GM12878 (cell line): ENCODE results near the gene PLPP6. TPM values are rescaled to one million over a fixed set of nuclear protein-coding genes. Genes with fewer than 3 reads are reported as not detected.

Experiments used
- ATAC-seq: fragments of 200-7000 bp; cut with Tn5 transposase; 3 replicates; pipeline ENCODE4 v1.9.1; 2020; ENCODE audit warnings: mild to moderate bottlenecking, moderate library complexity
- BruUV-seq: library from RNA; stranded (reverse); fragments of 400-500 nt; replicated peaks from 2 replicates; lab custom pipeline; 2021; lab: Mats Ljungman, UMichigan
- CTCF ChIA-PET: fragments of 300-600 bp; sonication (Branson Sonifier 250); formaldehyde crosslinking; extraction: SDS; loops from one replicate; lab custom pipeline; 2021; ENCODE audit warnings: inconsistent platforms; lab: Yijun Ruan, JAX
- POLR2A ChIA-PET: fragments of 350-600 bp; formaldehyde crosslinking; extraction: SDS; loops from one replicate; lab custom pipeline; 2021; ENCODE audit warnings: inconsistent platforms; lab: Charles Lee
- RAD21 ChIA-PET: fragments of 300-600 bp; sonication (Branson Sonifier 250); formaldehyde crosslinking; loops from one replicate; lab custom pipeline; 2023; ENCODE audit warnings: antibody characterized with exemption; ENCODE audit not compliant: unreplicated experiment; lab: Charles Lee
- SMC1A ChIA-PET: fragments of 300-600 bp; sonication (Branson Sonifier 250); formaldehyde crosslinking; loops from one replicate; lab custom pipeline; 2023; ENCODE audit not compliant: unreplicated experiment, uncharacterized antibody; lab: Charles Lee
- DNase-seq: peaks from one replicate; pipeline ENCODE4 v3.0.0-alpha.2; 2011; ENCODE audit warnings: low read depth, low spot score
- FAIRE-seq: peaks from 3 replicates; lab custom pipeline; 2011; peaks lifted over from hg19 to GRCh38; lab: Jason Lieb, UNC
- H2AFZ ChIP-seq: 2 replicates; pipeline ENCODE4 v1.6.0; 2011; ENCODE audit warnings: low read depth, low read length, control low read depth; ENCODE audit not compliant: control insufficient read depth
- H3K27ac ChIP-seq: 2 replicates; pipeline ENCODE4 v1.5.1; 2011; ENCODE audit warnings: control low read depth; ENCODE audit not compliant: control insufficient read depth, insufficient read depth
- H3K27me3 ChIP-seq, 2 experiments: replicated peaks in 1 of 2; 2 replicates each; pipeline versions ENCODE4 v1.6.0 to v1.6.1; 2011; ENCODE audit warnings: low read length in 1 of 2; ENCODE audit not compliant: control insufficient read depth in 2 of 2, insufficient read depth in 2 of 2
- H3K36me3 ChIP-seq, 2 experiments: 2 replicates each; pipeline ENCODE4 v1.5.1; 2011; ENCODE audit warnings: low read length in 1 of 2; ENCODE audit not compliant: control insufficient read depth in 2 of 2, insufficient read depth in 2 of 2
- H3K4me1 ChIP-seq: 2 replicates; pipeline ENCODE4 v1.6.1; 2011; ENCODE audit warnings: mild to moderate bottlenecking, low read length, moderate library complexity, mixed read lengths; ENCODE audit not compliant: control insufficient read depth, insufficient read depth
- H3K4me2 ChIP-seq: 2 replicates; pipeline ENCODE4 v1.6.0; 2011; ENCODE audit warnings: control low read depth; ENCODE audit not compliant: control insufficient read depth, insufficient read depth
- H3K4me3 ChIP-seq: fragments of 200-600 bp; sonication (generic); 2 replicates; pipeline ENCODE4 v1.5.1; 2016
- H3K79me2 ChIP-seq: 2 replicates; pipeline ENCODE4 v1.6.0; 2011; ENCODE audit warnings: low read length; ENCODE audit not compliant: control insufficient read depth, insufficient read depth
- H3K9ac ChIP-seq: 2 replicates; pipeline ENCODE4 v1.8.0; 2011; ENCODE audit warnings: low read length, control low read depth, mixed read lengths; ENCODE audit not compliant: control insufficient read depth, insufficient read depth
- H3K9me3 ChIP-seq: replicated peaks from 3 replicates; pipeline ENCODE4 v1.5.1; 2011; ENCODE audit warnings: mild to moderate bottlenecking, low read length; ENCODE audit not compliant: control insufficient read depth, insufficient read depth
- H4K20me1 ChIP-seq: 2 replicates; pipeline ENCODE4 v1.6.0; 2011; ENCODE audit not compliant: control insufficient read depth, insufficient read depth
- CHD1 ChIP-seq: IDR thresholded peaks from 2 replicates; pipeline ENCODE4 v1.6.1; 2012; ENCODE audit warnings: low read depth, low read length, improper control_type of control experiment
- IRF5 ChIP-seq: fragments of 450-650 bp; IDR thresholded peaks from 2 replicates; pipeline ENCODE4 v1.6.1; 2017; ENCODE audit warnings: borderline replicate concordance
- MLLT1 ChIP-seq: fragments of 450-650 bp; IDR thresholded peaks from 2 replicates; pipeline ENCODE4 v1.6.1; 2016; ENCODE audit warnings: mild to moderate bottlenecking
- MTA3 ChIP-seq: IDR thresholded peaks from 2 replicates; pipeline ENCODE4 v1.6.1; 2012; ENCODE audit warnings: low read length, inconsistent platforms, borderline replicate concordance
- MXI1 ChIP-seq: fragments of 150-350 bp; IDR thresholded peaks from 2 replicates; pipeline ENCODE4 v1.6.1; 2011; ENCODE audit warnings: low read depth, mild to moderate bottlenecking, inconsistent platforms, low read length, improper control_type of control experiment
- MYB ChIP-seq: fragments of 150-350 bp; IDR thresholded peaks from 2 replicates; pipeline ENCODE4 v1.6.1; 2014; ENCODE audit warnings: mild to moderate bottlenecking, low read depth, low read length, borderline replicate concordance
- NFXL1 ChIP-seq: fragments of 450-650 bp; IDR thresholded peaks from 2 replicates; pipeline ENCODE4 v1.6.1; 2017; ENCODE audit warnings: antibody characterized with exemption, mild to moderate bottlenecking, borderline replicate concordance
- NFYA ChIP-seq: IDR thresholded peaks from 2 replicates; pipeline ENCODE4 v1.6.1; 2011; ENCODE audit warnings: low read depth, mild to moderate bottlenecking, low read length, improper control_type of control experiment, borderline replicate concordance
- PML ChIP-seq: IDR thresholded peaks from 2 replicates; pipeline ENCODE4 v1.6.1; 2012; ENCODE audit warnings: low read length, inconsistent platforms
- RAD21 ChIP-seq: IDR thresholded peaks from 2 replicates; pipeline ENCODE4 v1.6.1; 2011; ENCODE audit warnings: mild to moderate bottlenecking, low read depth, low read length, moderate library complexity; ENCODE audit not compliant: insufficient read depth
- SMAD1 ChIP-seq: fragments of 450-650 bp; IDR thresholded peaks from 2 replicates; pipeline ENCODE4 v1.6.1; 2018; ENCODE audit warnings: mild to moderate bottlenecking, low read depth; ENCODE audit not compliant: partially characterized antibody
- SMARCA5 ChIP-seq: fragments of 450-650 bp; IDR thresholded peaks from 2 replicates; pipeline ENCODE4 v1.6.1; 2017; ENCODE audit warnings: mild to moderate bottlenecking
- SREBF1 ChIP-seq: IDR thresholded peaks from 2 replicates; pipeline ENCODE4 v1.6.1; 2012; ENCODE audit warnings: mild to moderate bottlenecking, low read length
- SREBF2 ChIP-seq: IDR thresholded peaks from 2 replicates; pipeline ENCODE4 v1.6.1; 2012; ENCODE audit warnings: mild to moderate bottlenecking, low read length
- SRF ChIP-seq, 2 experiments: IDR thresholded peaks; 2 replicates each; pipeline ENCODE4 v1.6.1; 2011; ENCODE audit warnings: low read depth in 2 of 2, low read length in 2 of 2, mild to moderate bottlenecking in 1 of 2, moderate library complexity in 1 of 2
- in situ Hi-C: fragments of 300-500 bp; cut with MboI; formaldehyde crosslinking; loops from 9 replicates; pipeline ENCODE4 v1.14.3; 2018; ENCODE audit warnings: mixed read lengths
- intact Hi-C: fragments of 100-400 bp; cut with micrococcal nuclease; formaldehyde crosslinking; loops from one replicate; pipeline ENCODE4 v1.14.2; 2022; ENCODE audit not compliant: unreplicated experiment
- polyA plus RNA-seq, 11 experiments: library from polyadenylated mRNA; depleted of rRNA in 4 of 11; unstranded in 6 of 11; stranded (reverse) in 5 of 11; fragments of >200 nt; fragmentation: Nextera tagmentation in 4 of 11; fragmentation: Illumina TruSeq in 1 of 11; extraction: Ambion mirVana in 4 of 11; extraction: Trizol in 1 of 11; gene quantifications; 1 replicate in 1 of 11; 2 replicates in 10 of 11; pipeline versions ENCODE4 v1.2.1 to v1.2.3, GENCODE V29; 2011 to 2016; ENCODE audit warnings: inconsistent platforms in 2 of 11, missing spikeins in 2 of 11, low read depth in 1 of 11
- total RNA-seq, 4 experiments: library from RNA; depleted of rRNA in 3 of 4; stranded (reverse); fragments of >200 nt in 3 of 4; fragmentation: Illumina TruSeq in 1 of 4; extraction: Trizol in 1 of 4; gene quantifications; 2 replicates each; pipeline versions ENCODE4 v1.2.1 to v1.2.3, GENCODE V29; 2013 to 2021
- TF ChIP-seq, protein P1 (sequence below): IDR thresholded peaks from 2 replicates; pipeline ENCODE4 v1.6.1; 2011; ENCODE audit warnings: low read depth, low read length, improper control_type of control experiment, borderline replicate concordance

PLPP6 gene
- total and polyA plus RNA-seq, 10 of the 15 experiments (the other 5 are each of a cell fraction or from before 2014, with no cell fraction given): 1.6 to 11.3 (median 6.9) TPM

DNA sequence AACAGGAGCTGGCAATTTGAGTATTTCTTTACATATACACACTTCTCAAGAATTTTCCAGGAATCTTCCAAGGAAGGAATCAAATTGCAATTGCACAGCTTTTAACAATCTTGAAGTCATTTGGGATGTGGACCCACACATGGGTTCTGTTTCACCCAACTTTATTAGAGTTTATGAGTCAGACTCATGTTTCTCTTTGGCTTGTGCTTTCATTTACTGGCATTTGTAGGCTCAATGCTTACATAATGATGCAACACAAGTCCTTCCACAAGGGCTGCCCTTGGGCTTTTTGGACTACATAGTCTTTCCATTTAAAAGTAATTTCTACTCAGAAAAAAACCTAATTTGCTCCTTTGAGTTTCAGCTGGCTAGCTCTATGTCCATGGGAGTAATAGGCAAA is 12.7 kb downstream of the PLPP6 start:
- intact Hi-C loops: no loop called here
- SMC1A ChIA-PET: no interaction called here

More for the DNA sequence above, 12.7 kb downstream of the PLPP6 start:
- no peaks in the 10 kb centered on the region for H4K20me1 ChIP-seq
- peaks cover 3% of the 10 kb centered on the region; the same call in 1 of the 2 replicates for H3K4me1 ChIP-seq
- peaks cover 5% of the 10 kb centered on the region for H3K79me2 ChIP-seq
- H3K4me3 ChIP-seq: no peak overlapping the region
- TF ChIP-seq SMAD1: no peak
- no peak for TF ChIP-seq SRF (IDR thresholded peaks at IDR 0.05; ENCODE audit: low read depth in 2 of 2, low read length in 2 of 2)
- TF ChIP-seq MTA3: no peak
- TF ChIP-seq IRF5: no peak
- TF ChIP-seq NFXL1: no peak
- no peak for TF ChIP-seq NFYA
- TF ChIP-seq MLLT1: no peak
- TF ChIP-seq, protein P1, sequence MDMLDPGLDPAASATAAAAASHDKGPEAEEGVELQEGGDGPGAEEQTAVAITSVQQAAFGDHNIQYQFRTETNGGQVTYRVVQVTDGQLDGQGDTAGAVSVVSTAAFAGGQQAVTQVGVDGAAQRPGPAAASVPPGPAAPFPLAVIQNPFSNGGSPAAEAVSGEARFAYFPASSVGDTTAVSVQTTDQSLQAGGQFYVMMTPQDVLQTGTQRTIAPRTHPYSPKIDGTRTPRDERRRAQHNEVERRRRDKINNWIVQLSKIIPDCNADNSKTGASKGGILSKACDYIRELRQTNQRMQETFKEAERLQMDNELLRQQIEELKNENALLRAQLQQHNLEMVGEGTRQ: no peak
- no peak for TF ChIP-seq PML
- no peak for TF ChIP-seq RAD21
- TF ChIP-seq CHD1: no peak
- TF ChIP-seq SREBF2: no peak
- TF ChIP-seq SREBF1: no peak
- no peak for TF ChIP-seq MXI1
- TF ChIP-seq SMARCA5: no peak
- no peak for TF ChIP-seq MYB
- TF ChIP-seq, all 136 proteins: peak for 0
- H3K27ac ChIP-seq: no peak overlapping the region
- ATAC-seq (no peak), DNase-seq (no peak), FAIRE-seq (no peak)
- no peaks in the 10 kb centered on the region for H3K27me3 ChIP-seq
- H2AFZ ChIP-seq: no peak overlapping the region
- RAD21 ChIA-PET: no interaction called here
- no peaks in the 10 kb centered on the region for H3K9me3 ChIP-seq
- no peaks in the 10 kb centered on the region for H3K36me3 ChIP-seq
- H3K4me2 ChIP-seq: no peak overlapping the region
- no peak overlapping the region for H3K9ac ChIP-seq
- in situ Hi-C loops: no loop called here
- BruUV-seq: no TSS peak
- POLR2A ChIA-PET: no interaction called here
- CTCF ChIA-PET: interaction anchor here (0.6 to 0.9 kb wide), 2 partner anchors 31 to 308 kb away, joined by 3 read pairs; no protein-coding TSS in a partner anchor
